Immature natural killer cell (primary cell): ENCODE measurements around the gene USP27X. TPM values are rescaled to one million over a fixed set of nuclear protein-coding genes. Genes with fewer than 3 reads are reported as not detected.
A peak's percentile ranks its signal among the peaks of the same experiment; 100 is the strongest.

Experiments used
- DNase-seq, 3 donors: peaks; one replicate each; pipeline ENCODE4 v3.0.0; 2022; ENCODE audit warnings: mixed read lengths in 1 of 3
- H3K27ac Mint-ChIP-seq, 6 donors: one replicate each; pipeline ENCODE4 v1.8.0; 2020; ENCODE audit warnings: mixed read lengths in 6 of 6, mild to moderate bottlenecking in 5 of 6, inconsistent platforms in 4 of 6, moderate library complexity in 3 of 6
- H3K27me3 Mint-ChIP-seq, 3 donors: one replicate each; pipeline ENCODE4 v1.8.0; 2020 to 2021; ENCODE audit warnings: low read depth in 3 of 3, mild to moderate bottlenecking in 3 of 3, mixed read lengths in 3 of 3, moderate library complexity in 3 of 3, inconsistent platforms in 1 of 3
- H3K36me3 Mint-ChIP-seq, 3 donors: one replicate each; pipeline ENCODE4 v1.8.0; 2020; ENCODE audit warnings: mixed read lengths in 3 of 3, inconsistent platforms in 2 of 3, mild to moderate bottlenecking in 2 of 3
- H3K4me1 Mint-ChIP-seq, 2 donors: one replicate each; pipeline ENCODE4 v1.8.0; 2020; ENCODE audit warnings: inconsistent platforms in 2 of 2, mild to moderate bottlenecking in 2 of 2, mixed read lengths in 2 of 2, moderate library complexity in 1 of 2
- H3K4me3 Mint-ChIP-seq, 5 donors: one replicate each; pipeline ENCODE4 v1.8.0; 2020; ENCODE audit warnings: mild to moderate bottlenecking in 5 of 5, mixed read lengths in 5 of 5, inconsistent platforms in 3 of 5, moderate library complexity in 3 of 5
- H3K9me3 Mint-ChIP-seq, 6 donors: one replicate each; pipeline ENCODE4 v1.8.0; 2020; ENCODE audit warnings: mild to moderate bottlenecking in 6 of 6, mixed read lengths in 6 of 6, inconsistent platforms in 4 of 6, moderate library complexity in 3 of 6
- polyA plus RNA-seq, 3 donors: library from polyadenylated mRNA; unstranded; fragments of 300-500 nt; fragmentation: Illumina TruSeq; gene quantifications; one replicate each; pipeline ENCODE4 v1.2.3, GENCODE V29; 2021

USP27X gene
- polyA plus RNA-seq, result under 1 TPM in 2 of 3 donors, not detected in 1; 0.26 to 0.53 TPM

GRCh38 chrX:49878834-49879655, at the start of gene USP27X:
USP27X (plus strand) TSS chrX:49879484; CDS start chrX:49880308, 824 bp downstream.
- no peaks in the 10 kb centered on the region for H3K9me3 Mint-ChIP-seq
- DNase-seq, result peak; percentile 77 to 81 (median 78)
- H3K36me3 Mint-ChIP-seq, result no peaks in the 10 kb centered on the region
- peaks cover 8 to 10% of the 10 kb centered on the region in 2 donors for H3K4me1 Mint-ChIP-seq
- peaks cover 0 to 5% (median 2%) of the 10 kb centered on the region in 3 donors for H3K27me3 Mint-ChIP-seq
- peak within 1 kb of the TSS; percentile 81 to 86 (median 82) for H3K4me3 Mint-ChIP-seq
- H3K27ac Mint-ChIP-seq, result peak within 1 kb of the TSS; percentile 34 to 79 (median 62)

- H3K27me3 Mint-ChIP-seq, result peaks cover 0 to 6% (median 3%) of the 10 kb centered on the region in 3 donors
- H3K36me3 Mint-ChIP-seq, result no peaks in the 10 kb centered on the region
- H3K9me3 Mint-ChIP-seq, result no peaks in the 10 kb centered on the region
- no peak overlapping the region for H3K4me3 Mint-ChIP-seq
- no peak overlapping the region for H3K27ac Mint-ChIP-seq
- H3K4me1 Mint-ChIP-seq, result no peaks in the 10 kb centered on the region
- DNase-seq, result no peak
Measured at GRCh38 chrX:49838374-49838773, 40.9 kb upstream of the USP27X start.

GRCh38 chrX:49840679-49841078, 38.6 kb upstream of the USP27X start:
- Mint-ChIP-seq H3K4me1 (no peaks in the 10 kb centered on the region), H3K27ac (no peak overlapping the region), H3K4me3 (no peak overlapping the region), H3K9me3 (no peaks in the 10 kb centered on the region), H3K27me3 (peaks cover 0 to 3% (median 3%) of the 10 kb centered on the region in 3 donors), H3K36me3 (no peaks in the 10 kb centered on the region)
- no peak for DNase-seq

GRCh38 chrX:49842621-49843020, 36.7 kb upstream of the USP27X start:
- H3K9me3 Mint-ChIP-seq, result no peaks in the 10 kb centered on the region
- H3K4me3 Mint-ChIP-seq, result no peak overlapping the region
- H3K4me1 Mint-ChIP-seq, result no peaks in the 10 kb centered on the region
- H3K27me3 Mint-ChIP-seq, result peaks cover 2 to 11% (median 3%) of the 10 kb centered on the region in 3 donors
- DNase-seq, result no peak
- no peak overlapping the region for H3K27ac Mint-ChIP-seq
- no peaks in the 10 kb centered on the region for H3K36me3 Mint-ChIP-seq

GRCh38 chrX:49844611-49845010, 34.7 kb upstream of the USP27X start:
- Mint-ChIP-seq H3K4me1 (no peaks in the 10 kb centered on the region), H3K36me3 (no peaks in the 10 kb centered on the region), H3K4me3 (no peak overlapping the region), H3K27ac (no peak overlapping the region), H3K27me3 (peaks cover 2 to 22% (median 3%) of the 10 kb centered on the region in 3 donors), H3K9me3 (no peaks in the 10 kb centered on the region)
- DNase-seq, result no peak

- Mint-ChIP-seq H3K27me3 (peaks cover 0 to 22% (median 2%) of the 10 kb centered on the region in 3 donors), H3K4me1 (no peaks in the 10 kb centered on the region), H3K9me3 (no peaks in the 10 kb centered on the region), H3K27ac (no peak overlapping the region), H3K36me3 (no peaks in the 10 kb centered on the region), H3K4me3 (no peak overlapping the region)
- DNase-seq, result no peak
Measured at GRCh38 chrX:49845701-49846403, 33.4 kb upstream of the USP27X start.

- Mint-ChIP-seq H3K9me3 (no peaks in the 10 kb centered on the region), H3K36me3 (no peaks in the 10 kb centered on the region), H3K27ac (no peak overlapping the region), H3K4me1 (no peaks in the 10 kb centered on the region), H3K4me3 (no peak overlapping the region), H3K27me3 (peaks cover 0 to 19% (median 2%) of the 10 kb centered on the region in 3 donors)
- DNase-seq, result no peak
Measured at GRCh38 chrX:49846522-49846921, 32.8 kb upstream of the USP27X start.

GRCh38 chrX:49848275-49848674, 31.0 kb upstream of the USP27X start:
- no peaks in the 10 kb centered on the region for H3K4me1 Mint-ChIP-seq
- H3K36me3 Mint-ChIP-seq, result no peaks in the 10 kb centered on the region
- peaks cover 0 to 21% (median 2%) of the 10 kb centered on the region in 3 donors for H3K27me3 Mint-ChIP-seq
- no peak overlapping the region for H3K4me3 Mint-ChIP-seq
- no peak overlapping the region for H3K27ac Mint-ChIP-seq
- no peak for DNase-seq
- H3K9me3 Mint-ChIP-seq, result no peaks in the 10 kb centered on the region

- no peak overlapping the region for H3K4me3 Mint-ChIP-seq
- H3K27me3 Mint-ChIP-seq, result peaks cover 0 to 26% (median 6%) of the 10 kb centered on the region in 3 donors
- no peaks in the 10 kb centered on the region for H3K9me3 Mint-ChIP-seq
- no peaks in the 10 kb centered on the region for H3K36me3 Mint-ChIP-seq
- no peak overlapping the region for H3K27ac Mint-ChIP-seq
- DNase-seq, result no peak
- H3K4me1 Mint-ChIP-seq, result no peaks in the 10 kb centered on the region
Measured at GRCh38 chrX:49850028-49850427, 29.3 kb upstream of the USP27X start.

- Mint-ChIP-seq H3K9me3 (no peaks in the 10 kb centered on the region), H3K4me3 (no peak overlapping the region), H3K27ac (no peak overlapping the region), H3K36me3 (no peaks in the 10 kb centered on the region), H3K27me3 (peaks cover 0 to 26% (median 4%) of the 10 kb centered on the region in 3 donors), H3K4me1 (no peaks in the 10 kb centered on the region)
- no peak for DNase-seq
Measured at GRCh38 chrX:49853661-49854060, 25.6 kb upstream of the USP27X start.

GRCh38 chrX:49856819-49857218, 22.5 kb upstream of the USP27X start:
- no peak overlapping the region for H3K27ac Mint-ChIP-seq
- no peaks in the 10 kb centered on the region for H3K4me1 Mint-ChIP-seq
- H3K4me3 Mint-ChIP-seq, result no peak overlapping the region
- H3K27me3 Mint-ChIP-seq, result peaks cover 4 to 19% (median 8%) of the 10 kb centered on the region in 3 donors
- DNase-seq, result no peak
- H3K9me3 Mint-ChIP-seq, result no peaks in the 10 kb centered on the region
- no peaks in the 10 kb centered on the region for H3K36me3 Mint-ChIP-seq

- H3K4me3 Mint-ChIP-seq, result no peak overlapping the region
- H3K36me3 Mint-ChIP-seq, result no peaks in the 10 kb centered on the region
- H3K9me3 Mint-ChIP-seq, result peaks cover 0 to 2% (median 0%) of the 10 kb centered on the region in 6 donors
- DNase-seq, result no peak
- H3K27me3 Mint-ChIP-seq, result peaks cover 5 to 17% (median 7%) of the 10 kb centered on the region in 3 donors
- H3K27ac Mint-ChIP-seq, result no peak overlapping the region
- no peaks in the 10 kb centered on the region for H3K4me1 Mint-ChIP-seq
Measured at GRCh38 chrX:49858341-49858740, 20.9 kb upstream of the USP27X start.

- H3K27ac Mint-ChIP-seq, result no peak overlapping the region
- H3K4me3 Mint-ChIP-seq, result no peak overlapping the region
- H3K36me3 Mint-ChIP-seq, result no peaks in the 10 kb centered on the region
- H3K9me3 Mint-ChIP-seq, result peaks cover 0 to 2% (median 0%) of the 10 kb centered on the region in 6 donors
- no peak for DNase-seq
- peaks cover 4 to 14% (median 5%) of the 10 kb centered on the region in 3 donors for H3K27me3 Mint-ChIP-seq
- H3K4me1 Mint-ChIP-seq, result no peaks in the 10 kb centered on the region
Measured at GRCh38 chrX:49859491-49859890, 19.8 kb upstream of the USP27X start.

GRCh38 chrX:49860867-49861535, 18.3 kb upstream of the USP27X start:
- H3K4me1 Mint-ChIP-seq, result no peaks in the 10 kb centered on the region
- H3K27ac Mint-ChIP-seq, result no peak overlapping the region
- no peak for DNase-seq
- H3K36me3 Mint-ChIP-seq, result no peaks in the 10 kb centered on the region
- peaks cover 0 to 2% (median 0%) of the 10 kb centered on the region in 6 donors for H3K9me3 Mint-ChIP-seq
- peaks cover 4 to 11% (median 5%) of the 10 kb centered on the region in 3 donors for H3K27me3 Mint-ChIP-seq
- no peak overlapping the region for H3K4me3 Mint-ChIP-seq
